HG02981 (cell line): ENCODE measurements around the gene DUSP28.

Source experiments
- ATAC-seq: cut with Tn5 transposase; IDR thresholded peaks from one replicate; pipeline ENCODE4 v1.9.1; 2021; ENCODE audit warnings: mild to moderate bottlenecking, moderate library complexity; ENCODE audit not compliant: unreplicated experiment

Gene DUSP28

DNA sequence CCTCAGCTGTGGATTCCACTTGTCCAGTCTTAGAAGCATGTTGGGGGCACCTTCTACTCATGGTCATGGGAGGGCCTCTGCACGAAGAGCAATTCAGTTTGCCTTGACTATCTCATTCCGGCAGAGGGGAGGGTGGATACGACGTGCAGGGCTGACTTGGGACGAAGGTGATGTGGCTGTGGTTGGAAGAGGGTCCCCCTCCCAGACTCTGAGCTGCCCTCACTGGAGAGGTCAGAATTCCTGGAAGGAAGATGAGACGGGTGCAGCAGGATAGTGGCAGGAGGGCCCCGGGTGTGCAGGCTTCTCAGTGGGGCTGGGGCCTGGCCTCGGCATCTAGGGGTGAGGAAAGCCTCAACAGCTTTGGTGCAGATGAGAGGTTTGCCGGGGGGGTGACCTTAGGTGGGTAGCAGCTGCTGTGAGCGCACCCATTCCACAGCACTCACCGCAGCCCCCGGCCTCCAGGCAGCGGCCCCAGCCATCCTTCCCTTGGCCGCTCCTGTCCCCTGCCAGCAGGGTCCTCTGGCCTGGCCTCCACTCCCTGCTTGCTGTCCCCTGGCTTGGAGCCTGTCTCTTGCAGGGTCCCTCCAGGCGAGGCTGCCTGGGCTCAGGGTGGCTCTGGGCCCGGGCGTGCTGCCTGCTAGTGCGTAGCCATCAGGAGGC lies 11.3 kb downstream of the DUSP28 start:
- ATAC-seq, result no peak

GRCh38 chr2:240572141-240573031 lies 12.2 kb downstream of the DUSP28 start:
- no peak for ATAC-seq

DNA sequence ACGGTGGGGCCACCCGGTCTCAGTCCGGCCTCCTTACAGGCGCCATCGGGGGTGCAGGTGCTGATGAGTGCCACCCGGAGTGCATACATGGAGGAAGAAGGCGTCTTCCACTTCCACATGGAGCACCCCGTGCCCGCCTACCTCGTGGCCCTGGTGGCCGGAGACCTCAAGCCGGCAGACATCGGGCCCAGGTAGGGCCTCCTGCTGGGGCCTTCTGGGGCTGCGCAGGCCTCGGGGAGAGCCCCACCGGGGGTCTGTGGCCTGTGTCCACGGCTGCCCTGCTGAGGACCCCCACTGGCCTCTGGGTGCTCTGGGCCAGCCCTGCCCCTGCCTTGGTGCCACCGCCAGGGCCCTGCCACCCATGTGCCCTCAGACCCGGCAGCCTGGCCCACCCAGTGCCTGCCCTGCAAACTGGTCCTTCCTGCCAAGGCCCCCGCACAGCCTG lies 12.9 kb downstream of the DUSP28 start:
- ATAC-seq, result no peak

DNA sequence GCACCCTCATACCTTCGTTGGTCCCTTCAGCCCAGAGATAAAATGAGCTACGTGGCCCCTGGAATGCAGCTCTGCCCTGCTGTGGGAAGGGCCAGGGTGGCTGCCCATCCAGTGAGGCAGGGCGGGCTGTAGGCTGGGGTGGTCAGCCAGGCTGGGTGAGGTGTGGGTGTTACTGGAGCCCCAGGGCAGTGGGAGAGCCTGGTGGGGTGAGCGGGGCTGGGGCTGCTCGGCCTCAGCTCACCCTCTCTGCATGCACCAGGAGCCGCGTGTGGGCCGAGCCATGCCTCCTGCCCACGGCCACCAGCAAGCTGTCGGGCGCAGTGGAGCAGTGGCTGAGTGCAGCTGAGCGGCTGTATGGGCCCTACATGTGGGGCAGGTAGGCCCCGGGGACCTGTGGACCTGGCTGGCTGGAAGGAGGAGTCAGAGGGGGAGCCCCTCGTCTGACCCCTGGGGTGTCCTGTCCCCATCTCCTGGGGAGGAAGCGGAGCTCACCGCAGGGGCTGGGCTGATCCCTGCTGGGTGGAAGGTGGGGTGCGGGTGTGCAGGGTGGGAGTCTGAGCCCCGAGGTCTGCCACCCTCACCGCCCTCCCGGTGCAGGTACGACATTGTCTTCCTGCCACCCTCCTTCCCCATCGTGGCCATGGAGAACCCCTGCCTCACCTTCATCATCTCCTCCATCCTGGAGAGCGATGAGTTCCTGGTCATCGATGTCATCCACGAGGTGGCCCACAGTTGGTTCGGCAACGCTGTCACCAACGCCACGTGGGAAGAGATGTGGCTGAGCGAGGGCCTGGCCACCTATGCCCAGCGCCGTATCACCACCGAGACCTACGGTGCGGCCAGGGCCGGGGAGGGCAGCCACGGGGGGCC lies 13.6 kb downstream of the DUSP28 start:
- ATAC-seq, result no peak

- ATAC-seq, result no peak
Observed at GRCh38 chr2:240574386-240575100, 14.4 kb downstream of the DUSP28 start.

- ATAC-seq, result no peak
Observed at GRCh38 chr2:240575101-240575965, 15.2 kb downstream of the DUSP28 start.

DNA sequence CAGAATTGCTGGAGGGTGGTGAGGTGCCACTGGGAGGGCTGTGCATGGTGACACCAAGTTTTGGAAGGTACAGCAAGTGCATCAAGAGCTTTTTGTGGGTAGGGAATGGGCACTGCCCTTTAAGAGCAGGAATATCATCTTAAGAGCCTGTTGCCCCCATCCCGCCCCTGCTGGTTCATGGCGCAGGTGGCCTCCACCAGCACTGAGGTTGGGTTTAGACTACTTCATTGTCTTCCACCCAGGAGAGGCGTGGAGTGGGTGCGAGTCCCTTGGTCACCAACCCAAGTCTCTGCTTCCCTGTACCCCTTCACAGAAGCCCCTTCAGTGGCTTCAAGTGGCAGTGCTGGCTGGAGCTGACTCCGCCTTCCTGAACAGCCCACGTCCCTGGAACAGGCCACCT lies 15.9 kb downstream of the DUSP28 start:
- ATAC-seq, result no peak

GRCh38 chr2:240576436-240577205 lies 16.5 kb downstream of the DUSP28 start:
- ATAC-seq, result no peak

DNA sequence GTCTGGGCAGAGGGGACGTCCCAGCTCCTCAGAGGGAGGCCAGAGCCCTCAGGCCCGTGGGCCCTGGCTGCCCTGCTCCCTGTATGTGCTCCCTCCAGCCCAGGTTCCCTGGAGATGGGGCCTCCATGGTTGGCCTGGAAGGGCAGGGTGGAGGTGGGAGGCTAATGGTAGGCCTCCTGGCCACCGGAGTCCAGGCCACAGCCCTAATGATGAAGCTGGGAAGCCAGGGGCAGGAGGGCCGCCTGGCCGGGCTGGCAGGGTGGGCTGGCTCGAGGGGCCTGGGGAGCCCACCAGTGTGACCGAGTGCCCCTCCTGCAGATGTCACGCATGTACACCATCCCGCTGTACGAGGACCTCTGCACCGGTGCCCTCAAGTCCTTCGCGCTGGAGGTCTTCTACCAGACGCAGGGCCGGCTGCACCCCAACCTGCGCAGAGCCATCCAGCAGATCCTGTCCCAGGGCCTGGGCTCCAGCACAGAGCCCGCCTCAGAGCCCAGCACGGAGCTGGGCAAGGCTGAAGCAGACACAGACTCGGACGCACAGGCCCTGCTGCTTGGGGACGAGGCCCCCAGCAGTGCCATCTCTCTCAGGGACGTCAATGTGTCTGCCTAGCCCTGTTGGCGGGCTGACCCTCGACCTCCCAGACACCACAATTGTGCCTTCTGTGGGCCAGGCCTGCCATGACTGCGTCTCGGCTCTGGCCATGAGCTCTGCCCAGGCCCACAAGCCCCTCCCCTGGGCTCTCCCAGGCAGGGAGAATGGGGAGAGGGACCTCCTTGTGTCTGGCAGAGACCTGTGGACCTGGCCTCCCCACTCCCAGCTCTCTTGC lies 17.3 kb downstream of the DUSP28 start:
- ATAC-seq, result no peak

- ATAC-seq, result no peak
Observed at GRCh38 chr2:240578110-240578450, 17.9 kb downstream of the DUSP28 start.

DNA sequence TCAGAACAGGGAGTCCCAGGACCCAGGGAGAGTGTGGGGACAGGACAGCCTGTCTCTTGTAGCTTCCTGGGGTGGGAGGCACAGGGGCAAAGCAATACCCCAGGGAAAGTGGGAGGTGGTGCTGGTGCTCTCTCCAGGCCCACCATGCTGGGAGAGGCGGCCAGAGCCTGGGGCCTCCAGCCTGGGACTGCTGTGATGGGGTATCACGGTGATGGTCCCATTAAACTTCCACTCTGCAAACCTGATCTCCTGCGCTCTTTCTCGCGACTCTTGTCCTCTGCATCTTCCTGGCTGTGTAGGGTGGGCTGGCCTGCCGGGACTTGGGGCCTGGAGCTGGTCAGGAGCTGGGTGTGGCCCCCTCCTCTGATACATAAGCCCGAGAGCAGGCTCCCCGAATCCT lies 18.3 kb downstream of the DUSP28 start:
- no peak for ATAC-seq

- no peak for ATAC-seq
Observed at GRCh38 chr2:240579071-240579762, 19.1 kb downstream of the DUSP28 start.

GRCh38 chr2:240579771-240580614 lies 19.8 kb downstream of the DUSP28 start:
- no peak for ATAC-seq

DNA sequence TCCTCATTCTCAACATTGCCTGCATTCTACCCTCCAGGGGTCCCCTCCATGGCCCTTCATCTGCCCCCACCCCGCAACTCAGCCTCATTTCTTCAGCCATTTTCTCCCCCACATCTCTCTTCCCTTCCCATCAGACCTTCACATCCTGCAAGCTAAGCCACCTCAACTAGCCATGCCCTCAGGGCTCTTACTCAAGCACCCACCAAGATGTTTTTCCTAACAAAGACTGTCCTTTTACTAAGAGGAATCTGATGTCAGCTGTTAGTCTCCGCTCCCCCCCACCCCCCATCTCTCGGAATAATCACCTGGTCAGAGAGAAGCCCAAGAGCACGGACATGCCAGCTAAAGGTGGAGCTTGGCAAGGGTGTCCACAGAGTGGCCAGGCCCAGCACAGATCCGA lies 21.7 kb downstream of the DUSP28 start:
- ATAC-seq, result no peak

DNA sequence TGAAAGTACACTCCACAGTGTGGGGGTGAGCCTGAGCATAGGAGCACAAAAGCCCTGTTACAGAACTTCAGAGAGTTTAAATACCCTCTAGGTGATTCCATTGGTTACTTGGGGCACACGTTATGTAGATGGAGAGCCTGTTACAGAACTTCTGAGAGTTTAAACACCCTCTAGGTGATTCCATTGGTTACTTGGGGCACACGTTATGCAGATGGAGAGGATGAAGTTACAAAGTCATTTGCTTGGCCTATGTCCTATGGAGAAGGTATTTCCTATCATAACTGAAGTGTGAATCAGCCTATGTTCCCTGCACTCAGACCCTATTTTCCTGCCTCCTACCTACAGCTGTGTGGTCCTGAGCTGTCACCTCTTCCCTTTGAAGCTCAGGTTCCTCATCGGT lies 22.6 kb downstream of the DUSP28 start:
- ATAC-seq, result no peak

GRCh38 chr2:240583774-240584173 lies 23.6 kb downstream of the DUSP28 start:
- ATAC-seq, result no peak
